B cell (primary cell): Measurements from ENCODE around the gene ARNT2.

ENCODE experiments used
- CTCF ChIP-seq: fragments of 200-600 bp; IDR thresholded peaks from one replicate; pipeline ENCODE4 v1.8.0; 2022; ENCODE audit warnings: antibody characterized with exemption, mild to moderate bottlenecking
- EZH2 ChIP-seq: IDR thresholded peaks from 2 replicates; pipeline ENCODE4 v1.6.1; 2012; ENCODE audit warnings: borderline replicate concordance, low read depth, mild to moderate bottlenecking, moderate library complexity, low read length; ENCODE audit not compliant: insufficient read depth, poor library complexity, severe bottlenecking

GRCh38 chr15:80523746-80524145 is 119.6 kb downstream of the ARNT2 start:
- TF ChIP-seq CTCF (no peak), EZH2 (no peak)
